Cortex of kidney (tissue), 1 donor: ENCODE measurements around the gene CCDC137.

Source experiments
- DNase-seq: peaks from one replicate; lab custom pipeline; 2025; lab: John Stamatoyannopoulos, UW

CCDC137 gene

DNA sequence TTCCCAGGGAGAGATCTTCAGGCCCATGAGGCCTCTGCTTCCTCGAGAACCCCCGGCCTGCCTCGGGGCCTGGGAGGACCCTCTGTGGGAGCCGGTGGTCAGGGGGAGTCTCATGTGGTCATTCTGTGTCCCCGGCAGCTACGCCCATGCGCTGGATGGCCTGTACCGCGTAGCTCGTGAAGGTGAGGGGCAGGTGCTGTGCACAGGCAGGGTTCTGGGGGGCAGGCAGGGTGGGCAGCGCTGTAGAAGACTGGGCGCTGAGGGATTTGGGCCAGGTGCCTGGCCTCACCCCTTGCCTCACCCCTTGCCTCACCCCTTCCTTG lies 50.1 kb downstream of the CCDC137 start:
- DNase-seq = no peak

DNA sequence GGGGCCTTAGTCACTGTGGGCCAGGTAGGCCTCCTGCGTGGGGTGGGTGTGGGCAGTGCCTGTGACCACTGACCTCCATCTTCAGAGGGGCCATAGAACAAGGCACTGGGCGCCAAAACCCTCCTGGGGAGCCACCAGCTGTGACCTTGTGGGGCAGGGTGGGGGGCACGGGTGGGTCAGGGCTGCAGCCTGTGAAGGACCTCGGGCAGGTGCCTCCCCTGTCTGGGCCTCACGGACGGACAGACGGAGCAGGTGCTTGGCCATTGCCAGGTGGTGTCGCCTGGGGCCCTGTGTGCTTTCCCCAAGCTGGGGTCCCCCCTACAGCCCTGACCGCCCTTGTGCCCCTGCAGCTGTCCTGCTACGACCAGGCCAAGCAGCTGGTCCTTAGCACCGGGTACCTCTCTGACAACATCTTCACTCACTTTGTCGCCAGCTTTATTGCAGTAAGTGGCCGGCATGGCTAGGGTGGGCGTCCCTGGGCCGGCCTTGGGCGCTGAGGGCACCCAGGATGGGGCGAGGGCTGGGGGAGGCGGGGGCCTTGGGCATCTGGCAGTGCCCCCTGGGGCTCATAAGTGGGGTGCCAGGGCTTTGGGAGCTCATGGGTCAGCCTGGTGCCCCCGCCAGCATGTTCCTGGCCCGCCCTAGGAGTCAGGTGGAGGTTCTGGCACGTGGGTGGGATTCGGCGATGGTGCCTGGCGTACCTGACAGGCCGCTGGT lies 50.7 kb downstream of the CCDC137 start:
- no peak for DNase-seq

GRCh38 chr17:81717766-81718089 lies 51.2 kb downstream of the CCDC137 start:
- no peak for DNase-seq

DNA sequence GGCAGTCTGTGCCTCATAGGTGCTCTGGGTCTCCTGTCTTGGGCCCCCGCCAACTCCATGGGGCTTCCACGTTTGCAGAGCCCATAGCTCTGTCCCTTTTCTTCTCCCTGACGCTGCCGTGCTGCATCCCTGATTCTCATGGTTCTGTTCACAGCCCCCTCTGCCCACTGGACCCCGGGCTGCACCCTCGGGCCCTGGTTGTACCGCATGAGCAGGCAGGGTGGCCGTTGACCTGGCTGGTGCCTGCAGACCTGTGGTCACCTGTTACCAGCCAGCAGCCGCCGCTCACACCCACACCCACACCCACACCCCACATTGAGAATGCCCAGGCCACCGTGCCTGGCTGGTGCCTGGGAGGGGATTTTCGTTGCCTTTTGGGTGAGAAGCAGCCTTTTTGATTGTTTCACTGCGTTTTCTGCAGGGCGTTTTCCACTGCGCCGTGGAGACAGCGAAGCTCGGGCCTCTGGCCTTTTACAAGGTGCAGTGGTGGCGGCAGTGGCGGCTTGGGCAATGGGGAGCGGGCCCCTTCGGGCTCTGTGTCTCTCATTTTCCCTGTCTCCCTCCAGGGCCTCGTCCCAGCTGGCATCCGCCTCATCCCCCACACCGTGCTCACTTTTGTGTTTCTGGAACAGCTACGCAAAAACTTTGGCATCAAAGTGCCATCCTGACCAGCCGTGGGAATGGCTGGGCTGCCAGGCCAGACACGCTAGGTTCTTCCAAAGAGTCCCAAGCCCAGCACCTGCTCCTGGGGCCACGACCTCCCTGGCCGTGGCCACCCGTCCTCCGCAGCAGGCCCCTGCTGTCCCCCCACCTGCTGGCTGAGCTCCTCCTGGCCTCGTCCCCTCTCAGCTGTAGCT lies 53.1 kb downstream of the CCDC137 start:
- no peak for DNase-seq

DNA sequence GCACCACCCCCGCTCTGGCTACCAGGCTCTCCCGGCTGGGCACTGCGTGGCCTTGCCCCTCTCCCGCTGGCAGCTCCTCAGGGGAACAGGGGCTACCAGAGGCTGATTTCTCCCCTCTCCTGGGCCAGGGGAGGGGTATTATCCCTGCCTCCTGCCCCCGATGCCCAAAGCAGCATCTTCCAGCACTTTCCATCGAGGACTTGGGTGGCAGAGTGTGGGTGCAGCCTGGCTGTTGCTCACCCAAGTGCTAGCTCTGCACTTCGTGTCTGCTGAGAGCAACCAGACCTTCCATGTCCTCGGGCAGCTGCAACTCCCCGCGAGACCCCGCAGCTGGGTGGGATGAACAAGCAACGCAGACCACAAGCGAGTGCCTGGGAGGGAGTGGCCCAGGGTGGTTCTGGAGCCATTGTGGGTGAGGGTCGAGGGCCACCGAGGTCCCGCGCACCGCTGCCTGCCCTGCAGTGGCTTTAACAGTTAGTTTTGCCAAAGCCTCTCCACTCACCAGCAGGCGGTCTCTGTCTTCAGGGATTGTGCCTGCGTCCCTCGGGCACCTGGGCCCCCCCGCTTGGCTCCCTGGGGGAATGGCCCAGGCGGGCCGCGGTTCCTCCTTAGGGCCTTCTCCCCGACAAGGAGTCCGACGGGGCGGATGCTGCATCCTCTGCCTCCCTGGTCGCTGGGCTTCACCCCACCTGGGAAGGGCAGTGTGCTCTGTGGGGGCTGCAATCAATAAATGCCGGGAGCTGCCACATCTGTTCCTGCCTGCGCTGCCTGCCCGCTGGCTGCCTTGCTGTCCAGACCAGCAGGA lies 53.9 kb downstream of the CCDC137 start:
- no peak for DNase-seq

GRCh38 chr17:81722184-81723120 lies 55.9 kb downstream of the CCDC137 start:
- no peak for DNase-seq
